ENCODE results near the gene ALKBH3. TPM values are rescaled to one million over a fixed set of nuclear protein-coding genes. Genes with fewer than 3 reads are reported as not detected.

The ALKBH3 gene
- total RNA-seq, 1 experiment from 2014 or later = 34.9 TPM

DNA sequence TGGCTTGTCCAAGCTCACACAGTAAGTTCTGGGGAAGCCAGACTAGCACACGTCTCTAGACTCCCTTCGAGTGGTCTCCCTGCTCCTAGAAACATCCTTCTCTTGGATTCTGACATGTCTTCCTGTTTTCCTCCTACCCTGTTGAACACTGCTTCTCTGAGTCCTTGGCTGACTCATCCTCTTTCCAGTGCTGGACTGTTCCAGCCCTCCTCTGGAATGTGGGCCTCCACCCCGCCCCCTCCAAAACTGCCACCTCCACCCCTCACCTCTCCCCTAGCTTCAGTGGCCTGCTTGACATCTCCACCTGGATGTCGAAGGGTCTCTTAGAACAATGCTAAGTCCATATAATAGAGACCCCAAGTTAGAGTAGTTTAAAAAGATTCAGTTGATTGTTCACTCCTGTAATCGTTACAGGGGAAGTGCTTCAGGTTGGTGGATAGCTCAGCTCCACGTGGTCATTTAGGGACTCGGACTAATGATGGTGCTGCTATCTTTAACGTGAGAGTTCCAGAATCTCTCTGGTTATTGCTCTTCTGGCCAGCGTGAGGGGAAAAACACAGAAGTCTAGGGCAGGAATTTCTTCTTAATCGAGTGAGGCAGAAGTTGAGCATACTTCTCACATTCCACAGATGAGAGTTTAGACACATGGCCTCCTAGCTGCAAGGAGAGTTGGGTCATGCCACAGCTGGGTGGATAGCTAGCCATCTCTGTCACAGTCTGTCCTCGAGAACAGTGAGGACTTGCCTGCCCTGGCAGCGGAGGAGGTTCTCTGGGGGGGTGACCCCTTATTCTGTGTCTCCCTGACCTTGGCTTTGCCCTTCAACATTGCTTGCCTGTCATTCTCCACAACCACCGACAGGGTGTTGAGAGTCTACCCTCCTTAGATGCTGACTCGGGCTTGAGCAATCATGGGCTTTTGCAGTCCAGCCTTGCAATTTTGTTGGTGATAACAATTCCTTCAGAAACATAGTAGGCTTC lies 57.1 kb downstream of the ALKBH3 start:
- DNase-seq (ENCODE audit: low spot score) = peak; percentile 77

DNA sequence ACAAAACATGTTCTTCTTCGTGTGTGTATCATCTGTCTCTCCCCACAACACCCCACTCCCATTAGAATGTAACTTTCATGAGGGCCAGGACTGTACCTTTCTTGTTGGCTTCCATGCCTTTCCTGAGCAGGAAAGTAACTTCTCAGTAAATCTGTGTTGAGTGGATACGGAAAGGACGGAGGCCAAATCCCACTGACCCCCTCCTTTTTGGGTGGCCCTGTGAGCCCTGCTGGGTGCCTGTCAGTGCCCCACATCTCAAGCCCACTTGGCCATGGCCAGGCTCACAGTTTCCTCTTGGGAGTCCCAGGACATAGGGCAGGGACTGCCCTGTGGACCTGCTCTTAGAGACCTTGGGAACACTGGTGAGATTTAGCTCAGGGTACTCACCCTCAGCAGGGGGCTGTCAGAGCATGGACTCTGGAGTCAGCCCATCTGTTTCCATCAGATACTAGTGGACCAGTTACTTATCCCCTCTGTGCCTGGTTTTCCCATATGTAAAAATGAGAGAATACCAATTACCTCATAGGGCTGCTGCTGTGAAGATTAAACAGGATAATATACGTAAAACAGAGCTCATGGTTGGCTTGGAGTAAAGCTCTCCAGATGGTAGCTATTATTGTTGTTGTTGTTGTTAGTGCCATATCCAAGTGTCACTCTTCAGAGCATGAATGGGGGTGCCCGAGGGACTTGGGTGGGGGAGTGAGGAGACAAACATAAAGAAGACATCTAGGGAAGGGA lies 60.8 kb downstream of the ALKBH3 start:
- no peak for DNase-seq (ENCODE audit: low spot score)

DNA sequence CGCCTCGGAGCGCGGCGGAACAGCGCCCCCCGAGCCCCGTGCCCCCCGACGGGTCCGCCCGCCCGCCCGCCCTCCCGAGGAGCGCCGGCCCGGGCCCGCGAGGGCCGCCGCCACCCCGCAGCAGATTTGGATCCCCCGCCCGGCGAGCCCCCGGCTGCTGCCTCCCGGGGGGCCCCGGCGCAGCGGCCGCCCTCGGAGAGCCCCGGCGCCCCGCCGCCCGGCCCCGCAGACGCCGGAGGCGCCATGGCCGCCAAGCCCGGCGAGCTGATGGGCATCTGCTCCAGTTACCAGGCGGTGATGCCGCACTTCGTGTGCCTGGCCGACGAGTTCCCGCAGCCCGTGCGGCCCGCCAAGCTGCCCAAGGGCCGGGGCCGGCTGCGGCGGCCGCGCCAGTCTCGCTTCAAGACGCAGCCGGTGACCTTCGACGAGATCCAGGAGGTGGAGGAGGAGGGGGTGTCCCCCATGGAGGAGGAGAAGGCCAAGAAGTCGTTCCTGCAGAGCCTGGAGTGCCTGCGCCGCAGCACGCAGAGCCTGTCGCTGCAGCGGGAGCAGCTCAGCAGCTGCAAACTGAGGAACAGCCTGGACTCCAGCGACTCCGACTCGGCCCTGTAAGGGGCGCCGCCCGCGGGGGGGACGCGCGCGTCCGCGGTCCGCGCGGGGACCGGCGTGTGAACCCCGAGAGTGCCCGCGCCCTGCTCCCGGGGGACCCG lies 62.2 kb downstream of the ALKBH3 start:
- no peak for DNase-seq (ENCODE audit: low spot score)

DNA sequence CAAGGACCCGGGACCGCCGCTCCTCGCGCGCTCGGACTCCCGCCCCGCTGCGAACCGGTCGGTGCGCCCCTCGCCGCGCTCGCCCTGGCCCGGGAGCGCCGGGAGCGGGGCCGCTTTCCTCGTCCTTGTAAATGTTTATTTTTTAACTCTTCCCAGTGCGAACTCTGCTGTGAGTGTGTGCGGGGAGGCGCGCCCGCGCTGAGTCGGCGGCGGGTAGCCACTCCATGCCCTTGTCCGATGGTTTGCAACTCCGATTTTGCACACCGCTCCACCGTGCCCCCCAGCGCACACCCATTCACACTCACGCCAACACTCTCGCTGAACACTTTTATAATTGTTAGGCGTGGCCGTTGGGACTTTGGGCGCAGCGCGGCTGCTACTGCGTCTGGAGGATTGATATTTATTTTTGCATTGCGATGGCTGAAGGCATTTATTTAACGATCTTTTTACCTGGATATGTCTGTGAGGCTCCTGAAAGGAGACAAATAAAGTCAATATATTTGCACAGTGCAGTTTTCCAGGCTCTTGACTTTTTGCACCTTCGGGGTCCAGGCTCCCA lies 62.8 kb downstream of the ALKBH3 start:
- DNase-seq (ENCODE audit: low spot score) = no peak

DNA sequence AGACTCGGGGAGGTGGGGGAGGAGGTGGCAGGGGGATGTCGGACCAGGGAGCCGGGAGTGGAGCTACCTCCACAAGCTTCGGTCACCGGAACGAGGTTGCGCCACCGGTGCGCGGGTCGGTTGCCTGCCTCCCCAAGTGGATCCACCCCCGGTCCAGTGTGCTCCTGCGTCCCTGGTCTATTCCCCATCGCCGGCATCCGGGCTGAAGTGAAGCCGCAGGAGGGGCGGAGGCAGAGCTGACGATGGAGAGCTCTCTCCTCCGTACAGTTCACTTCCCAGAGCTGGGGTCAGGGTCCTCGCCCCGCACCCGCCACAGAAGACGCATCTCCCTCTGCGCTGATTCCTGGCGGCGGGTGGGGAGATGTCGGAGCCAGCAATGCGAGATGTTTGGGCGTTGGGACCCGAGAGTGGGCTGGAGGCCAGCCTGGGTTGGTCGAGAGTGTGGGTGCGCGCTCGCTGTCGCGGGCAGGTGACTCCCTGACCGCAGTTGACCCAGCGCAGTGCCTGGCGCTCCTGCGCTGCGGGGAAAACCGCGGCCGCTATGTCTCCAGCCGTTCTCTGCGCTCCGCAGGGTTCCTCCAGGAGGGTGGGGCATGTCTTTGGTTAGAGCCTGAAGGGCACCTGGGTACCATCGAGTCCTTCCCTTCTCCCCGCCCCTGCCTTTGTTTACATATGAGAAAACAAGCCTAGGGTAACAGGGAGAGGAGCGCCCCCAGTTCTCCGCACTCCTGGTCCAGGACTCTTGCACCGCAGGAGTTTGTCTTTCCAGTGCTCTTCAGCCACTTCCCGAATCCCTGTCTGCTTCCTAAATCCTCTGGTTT lies 63.5 kb downstream of the ALKBH3 start:
- DNase-seq (ENCODE audit: low spot score) = no peak

DNA sequence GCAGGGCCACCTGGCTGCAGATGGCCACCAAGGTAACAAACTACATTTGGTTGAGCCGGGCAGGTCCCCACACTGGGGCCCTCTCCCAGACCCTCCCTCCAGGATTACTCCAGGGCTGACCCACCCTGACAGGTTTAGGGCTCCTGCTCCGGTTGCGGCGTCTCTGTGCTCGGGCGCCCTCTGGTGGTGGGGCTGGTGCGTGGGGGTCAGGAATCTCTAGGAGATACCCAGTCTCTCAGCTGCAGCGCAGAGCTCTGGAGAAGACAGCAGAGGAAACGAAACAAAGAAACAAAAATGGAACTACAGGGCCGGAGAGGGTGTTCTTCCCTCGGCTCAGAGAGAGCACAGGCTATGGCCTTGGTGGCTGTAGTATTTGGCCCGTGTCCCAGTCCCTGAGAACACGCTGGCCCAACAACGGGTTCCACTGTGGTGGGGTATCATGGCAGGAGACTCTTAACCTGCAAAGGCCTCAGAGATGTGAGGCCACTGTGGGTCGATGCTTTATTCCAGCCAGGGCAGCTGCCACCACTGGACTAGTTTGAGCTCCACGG lies 64.2 kb downstream of the ALKBH3 start:
- DNase-seq (ENCODE audit: low spot score) = peak; percentile 70

DNA sequence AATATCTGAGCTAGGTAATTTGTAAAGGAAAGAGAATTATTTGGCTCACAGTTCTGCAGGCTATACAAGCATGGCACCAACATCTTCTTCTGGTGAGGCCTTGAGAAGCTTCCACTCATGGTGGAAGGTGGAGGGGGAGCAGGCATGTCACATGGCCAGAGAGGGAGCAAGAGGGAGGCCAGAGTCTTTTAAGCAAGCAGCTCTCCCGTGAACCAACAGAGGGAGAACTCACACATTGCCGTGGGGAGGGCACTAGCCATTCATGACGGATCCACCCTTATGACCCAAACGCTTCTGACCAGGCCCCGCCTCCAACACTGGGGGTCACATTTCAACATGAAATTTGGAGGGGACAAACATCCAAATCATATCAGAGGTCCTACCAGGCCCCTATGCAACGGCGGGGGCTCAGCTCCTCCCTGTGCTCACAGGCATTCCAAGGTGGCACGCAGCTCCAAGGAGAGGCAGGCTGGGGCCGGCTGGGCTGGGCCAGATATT lies 66.4 kb downstream of the ALKBH3 start:
- DNase-seq (ENCODE audit: low spot score) = peak; percentile 40

DNA sequence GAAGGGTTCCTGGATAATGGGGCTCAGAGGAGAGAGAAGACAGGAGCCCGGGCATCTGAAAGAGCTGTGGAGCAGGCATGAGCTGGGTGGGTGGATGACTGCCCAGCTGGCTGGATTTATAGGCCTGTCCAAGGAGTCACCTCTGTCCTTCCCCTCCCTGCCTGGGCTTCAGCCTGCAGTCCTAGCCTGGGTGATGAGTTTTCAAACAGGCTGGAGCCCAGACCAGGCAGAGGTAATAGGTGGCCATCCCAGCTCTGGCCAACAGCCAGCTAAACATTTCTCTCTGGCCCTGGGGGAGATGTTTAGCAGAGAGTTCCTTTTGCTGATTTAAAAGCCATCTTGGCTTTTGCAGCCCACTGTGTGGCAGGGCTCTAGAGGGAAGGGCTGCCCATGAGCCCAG lies 67.2 kb downstream of the ALKBH3 start:
- DNase-seq (ENCODE audit: low spot score) = no peak

DNA sequence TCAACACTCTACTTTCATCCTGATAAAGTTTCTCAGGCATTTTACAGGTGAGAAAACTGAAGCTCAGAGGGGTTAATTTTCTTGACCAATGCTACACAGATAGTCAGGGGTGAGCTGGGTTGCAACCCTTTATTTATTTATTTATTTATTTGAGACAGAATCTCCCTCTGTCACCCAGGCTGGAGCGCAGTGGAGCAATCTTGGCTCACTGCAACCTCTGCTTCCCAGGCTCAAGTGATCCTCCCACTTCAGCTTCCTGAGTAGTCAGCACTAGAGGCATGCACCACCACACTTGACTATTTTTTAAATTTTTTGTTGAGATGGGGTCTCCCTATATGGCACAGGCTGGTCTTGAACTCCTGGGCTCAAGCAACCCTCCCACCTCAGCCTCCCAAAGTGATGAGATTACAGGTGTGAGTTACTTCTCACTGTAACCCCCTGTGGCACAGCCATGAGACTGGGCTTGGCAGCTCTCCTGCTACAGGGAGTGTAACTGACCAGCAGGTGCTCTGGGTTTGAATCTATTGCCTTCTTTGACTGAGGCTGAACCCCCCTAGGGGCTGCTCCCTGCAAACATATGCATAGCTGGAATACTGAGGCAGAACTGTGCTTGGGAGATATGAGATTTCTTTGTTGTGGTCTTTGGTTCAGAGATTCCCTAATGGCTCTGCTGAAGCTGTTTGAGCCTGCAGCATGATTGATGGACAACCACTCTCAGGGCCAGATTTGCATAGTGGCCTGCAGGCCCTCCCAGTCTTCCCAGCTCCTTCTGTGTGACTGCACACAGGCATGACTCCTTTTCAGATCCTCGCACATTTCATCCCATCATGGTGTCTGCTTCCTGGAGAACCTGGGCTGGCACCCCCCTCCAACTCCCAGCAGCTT lies 68.0 kb downstream of the ALKBH3 start:
- no peak for DNase-seq (ENCODE audit: low spot score)

DNA sequence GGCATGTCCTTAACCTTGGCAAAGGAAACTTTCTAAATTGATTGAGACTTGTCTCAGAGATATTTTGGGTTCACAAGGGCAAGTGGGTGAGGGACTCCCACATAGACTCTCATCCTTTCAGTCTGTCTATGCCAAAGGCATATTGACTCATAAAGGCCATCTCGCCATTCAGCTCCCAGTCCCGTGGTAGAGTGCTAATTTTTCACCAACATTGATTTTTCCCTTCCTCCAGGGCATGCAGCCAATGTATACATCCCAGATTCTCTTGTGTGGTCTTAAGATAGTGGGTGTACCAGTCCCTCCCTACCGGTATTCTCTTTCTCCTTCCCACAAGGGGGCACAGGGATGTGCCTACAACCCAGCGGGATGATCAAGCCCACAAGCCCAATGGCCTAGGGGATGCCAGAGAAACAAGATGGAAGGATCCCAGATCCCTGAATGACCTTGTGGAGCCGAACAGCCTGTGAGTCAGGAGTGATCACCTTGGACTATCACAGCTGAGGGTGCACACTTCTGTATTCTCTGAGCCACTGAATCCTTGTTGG lies 69.8 kb downstream of the ALKBH3 start:
- no peak for DNase-seq (ENCODE audit: low spot score)

DNA sequence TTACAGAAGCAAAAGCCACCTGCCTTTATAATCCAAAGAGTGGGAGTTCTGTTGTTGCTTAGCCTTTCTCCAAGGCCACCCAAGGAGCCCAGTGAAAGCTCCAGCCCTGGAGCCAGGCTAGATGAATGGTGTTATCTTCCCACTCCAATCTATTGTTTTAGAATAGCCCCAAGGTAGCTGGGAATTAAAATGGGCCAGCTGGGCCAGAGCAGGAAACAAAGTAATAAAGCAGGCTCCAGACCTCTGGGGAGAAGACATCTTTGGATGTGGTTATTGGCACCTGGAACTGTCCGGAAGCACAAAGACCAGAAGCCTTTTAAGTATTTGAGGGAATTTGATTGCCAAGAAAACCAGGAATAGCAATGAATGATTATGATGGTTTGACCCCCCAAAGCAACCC lies 70.6 kb downstream of the ALKBH3 start:
- no peak for DNase-seq (ENCODE audit: low spot score)

DNA sequence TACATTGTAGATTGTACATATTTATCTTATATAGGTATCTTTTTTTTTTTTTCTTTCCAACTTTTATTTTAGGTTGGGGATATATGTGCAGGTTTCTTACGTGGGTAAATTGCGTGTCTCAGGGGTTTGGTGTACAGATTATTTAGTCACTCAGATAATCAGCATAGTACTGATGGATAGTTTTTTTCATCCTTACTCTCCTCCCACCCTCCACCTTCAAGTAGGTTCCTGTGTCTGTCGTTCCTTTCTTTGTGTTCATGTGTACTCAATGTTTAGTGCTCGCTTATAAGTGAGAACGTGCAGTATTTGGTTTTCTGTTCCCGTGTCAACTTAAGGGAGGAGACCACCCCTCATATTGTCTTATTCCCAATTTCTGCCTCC lies 71.4 kb downstream of the ALKBH3 start:
- DNase-seq (ENCODE audit: low spot score) = no peak

DNA sequence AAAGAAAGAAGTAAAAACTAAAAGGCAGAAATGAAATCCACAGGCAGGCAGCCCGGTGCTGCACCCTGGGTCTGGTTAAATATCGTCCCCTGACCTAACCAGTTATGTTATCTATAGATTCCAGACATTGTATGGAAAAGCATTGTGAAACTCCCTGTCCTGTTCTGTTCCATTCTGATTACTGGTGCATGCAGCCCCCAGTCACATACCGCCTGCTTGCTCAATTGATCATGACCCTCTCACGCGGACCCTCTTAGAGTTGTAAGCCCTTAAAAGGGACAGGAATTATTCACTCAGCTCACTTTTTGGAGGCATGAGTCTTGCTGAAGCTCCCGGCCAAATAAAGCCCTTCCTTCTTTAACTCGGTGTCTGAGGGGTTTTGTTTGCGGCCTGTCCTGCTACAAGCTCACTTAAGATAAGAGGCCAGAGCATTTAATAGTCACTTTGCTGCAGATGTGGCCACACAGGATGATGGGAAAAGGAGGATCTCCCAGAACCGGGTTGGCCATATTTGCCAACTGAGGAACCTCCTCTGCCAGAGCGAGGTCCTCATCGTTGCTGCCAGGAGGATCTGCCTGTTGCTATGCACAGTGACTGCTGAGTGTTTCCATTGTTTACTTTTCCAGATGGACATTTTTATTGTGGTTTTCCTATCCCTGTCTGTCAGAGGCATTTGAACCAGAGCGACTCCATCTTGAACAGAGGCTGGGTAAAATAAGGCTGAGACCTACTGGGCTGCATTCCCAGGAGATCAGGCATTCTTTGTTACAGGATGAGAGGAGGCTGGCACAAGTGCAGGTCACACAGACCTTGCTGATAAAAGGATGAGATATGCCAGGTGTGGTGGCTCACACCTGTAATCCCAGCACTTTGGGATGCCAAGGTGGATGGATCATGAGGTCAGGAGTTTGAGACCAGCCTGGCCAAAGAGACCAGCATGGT lies 72.0 kb downstream of the ALKBH3 start:
- no peak for DNase-seq (ENCODE audit: low spot score)

DNA sequence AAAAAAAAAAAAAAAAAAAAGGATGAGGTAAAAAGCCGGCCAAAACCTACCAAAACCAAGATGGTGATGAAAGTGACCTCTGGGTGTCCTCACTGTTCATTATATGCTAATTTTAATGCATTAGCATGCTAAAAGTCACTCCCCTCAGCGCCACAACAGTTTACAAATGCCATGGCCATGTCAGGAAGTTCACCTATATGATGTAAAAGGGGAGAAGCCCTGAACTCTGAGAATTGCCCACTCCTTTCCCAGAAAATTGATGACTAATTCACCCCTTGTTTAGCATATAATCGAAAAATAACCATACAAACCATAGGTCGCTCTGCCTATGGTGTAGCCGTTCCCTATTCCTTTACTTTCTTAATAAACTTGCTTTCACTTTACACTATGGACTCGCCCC lies 72.9 kb downstream of the ALKBH3 start:
- DNase-seq (ENCODE audit: low spot score) = no peak

DNA sequence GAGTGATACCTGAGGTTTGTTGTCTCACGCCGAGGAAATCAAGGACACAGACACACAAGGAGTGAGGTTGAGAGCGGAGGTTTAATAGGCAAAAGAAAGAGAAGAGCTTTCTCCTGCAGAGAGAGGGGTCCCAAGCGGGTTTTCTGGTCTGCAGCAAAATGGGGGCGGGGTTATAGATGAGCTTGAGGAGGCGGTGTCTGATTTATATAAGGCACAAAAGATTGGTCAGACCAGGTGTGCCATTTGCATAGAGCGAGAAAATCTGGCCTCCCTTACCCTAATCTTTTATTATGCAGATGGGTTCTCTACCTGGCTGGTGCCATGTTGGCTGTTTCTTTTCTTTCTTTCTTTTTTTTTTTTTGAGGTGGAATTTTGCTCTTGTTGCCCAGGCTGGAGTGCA lies 73.6 kb downstream of the ALKBH3 start:
- DNase-seq (ENCODE audit: low spot score) = no peak

DNA sequence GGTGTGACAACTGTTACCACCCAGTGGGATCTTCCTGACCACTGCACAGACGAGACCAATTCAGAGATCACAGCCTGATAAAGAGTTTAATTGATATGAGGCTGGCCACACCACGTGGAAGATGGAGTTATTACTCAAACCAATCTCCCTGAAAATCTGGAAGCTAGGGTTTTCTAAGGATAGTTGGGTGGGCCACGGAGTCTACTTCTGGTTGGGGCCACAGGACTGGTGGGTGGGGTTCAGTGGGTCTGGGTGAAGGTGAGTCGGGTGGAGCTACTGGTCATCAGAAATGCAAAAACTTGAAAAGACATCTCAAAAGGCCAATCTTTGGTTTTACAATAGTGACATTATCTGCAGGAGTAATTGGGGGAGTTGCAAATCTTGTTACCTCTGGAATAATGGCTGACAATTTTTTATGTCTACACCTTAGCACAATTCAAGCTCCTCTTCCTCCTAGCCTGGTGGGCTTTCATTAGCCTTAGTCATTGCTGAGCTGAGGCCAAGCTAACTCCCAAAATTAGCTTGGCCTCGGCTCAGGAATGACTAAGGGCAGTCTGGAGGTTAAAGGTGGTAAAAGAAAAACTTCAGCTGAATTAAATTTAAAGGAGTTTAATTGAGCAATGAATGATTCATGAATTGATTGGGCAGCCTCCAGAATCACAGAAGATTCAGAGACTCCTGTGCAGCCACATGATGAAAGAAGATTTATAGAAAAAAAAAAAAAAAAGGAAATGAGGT lies 74.9 kb downstream of the ALKBH3 start:
- DNase-seq (ENCODE audit: low spot score) = no peak

DNA sequence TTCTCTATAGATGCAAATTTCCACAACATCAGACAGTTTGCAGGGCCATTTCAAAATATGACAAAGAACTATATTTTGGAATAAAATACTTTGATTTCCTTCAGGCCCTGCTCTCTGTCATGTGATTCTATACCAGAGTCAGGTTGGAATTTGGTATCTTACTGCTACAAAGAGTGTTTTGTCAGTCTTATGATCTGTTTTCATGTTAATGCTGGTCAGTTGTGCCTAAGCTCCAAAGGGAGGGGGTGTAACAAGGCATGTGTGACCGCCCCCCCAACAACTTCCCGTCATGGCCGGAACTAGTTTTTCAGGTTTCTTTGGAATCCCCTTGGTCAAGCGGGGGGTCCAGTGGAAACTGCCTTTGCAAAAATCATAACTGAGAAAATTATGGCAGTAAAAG lies 76.9 kb downstream of the ALKBH3 start:
- no peak for DNase-seq (ENCODE audit: low spot score)
